Endothelial cell of umbilical vein (primary cell): ENCODE data around the gene ZNF628. TPM values are rescaled to one million over a fixed set of nuclear protein-coding genes. Genes with fewer than 3 reads are reported as not detected.

Source experiments
- BruUV-seq: library from RNA; stranded (reverse); fragments of 400-500 nt; replicated peaks from 2 replicates; lab custom pipeline; 2021; lab: Mats Ljungman, UMichigan
- CTCF ChIA-PET: fragments of 300-600, 350-600 bp; sonication (Branson Sonifier 250); formaldehyde crosslinking; loops from one replicate; lab custom pipeline; 2021; ENCODE audit warnings: antibody characterized with exemption, inconsistent platforms; lab: Charles Lee
- POLR2A ChIA-PET: fragments of 300-600, 350-600 bp; sonication (Branson Sonifier 250); formaldehyde crosslinking; loops from one replicate; lab custom pipeline; 2021; ENCODE audit warnings: antibody characterized with exemption, inconsistent platforms; lab: Charles Lee
- DNase-seq: peaks from one replicate; pipeline ENCODE4 v3.0.0-alpha.2; 2011; ENCODE audit warnings: low read depth, low spot score
- FAIRE-seq: peaks from 2 replicates; lab custom pipeline; 2011; peaks lifted over from hg19 to GRCh38; lab: Jason Lieb, UNC
- H2AFZ ChIP-seq: 2 replicates; pipeline ENCODE4 v1.6.0; 2012; ENCODE audit warnings: low read depth, low read length, control low read depth, inconsistent platforms
- H3K27ac ChIP-seq: 2 replicates; pipeline ENCODE4 v1.5.1; 2011; ENCODE audit warnings: low read depth, mild to moderate bottlenecking, control low read depth, low read length, moderate library complexity; ENCODE audit not compliant: insufficient read depth
- H3K27me3 ChIP-seq, 2 experiments: 2 replicates each; pipeline versions ENCODE4 v1.6.0 to v1.6.1; 2011; ENCODE audit warnings: low read length in 2 of 2, mixed read lengths in 1 of 2; ENCODE audit not compliant: control insufficient read depth in 2 of 2, insufficient read depth in 2 of 2
- H3K36me3 ChIP-seq, 2 experiments: 2 replicates in 1 of 2; 3 replicates in 1 of 2; pipeline ENCODE4 v1.5.1; 2011; ENCODE audit warnings: low read length in 2 of 2, mild to moderate bottlenecking in 1 of 2, moderate library complexity in 1 of 2; ENCODE audit not compliant: control insufficient read depth in 2 of 2, insufficient read depth in 2 of 2; ENCODE audit errors: extremely low read depth in 1 of 2
- H3K4me1 ChIP-seq: 3 replicates; pipeline ENCODE4 v1.5.1; 2011; ENCODE audit warnings: mild to moderate bottlenecking, low read length; ENCODE audit not compliant: control insufficient read depth, insufficient read depth; ENCODE audit errors: extremely low read depth
- H3K4me2 ChIP-seq: 2 replicates; pipeline ENCODE4 v1.6.1; 2011; ENCODE audit warnings: low read length, control low read depth, mixed read lengths; ENCODE audit not compliant: insufficient read depth
- H3K4me3 ChIP-seq, 3 experiments: fragments of 200-600 bp in 1 of 3; sonication (generic), shearing (Covaris generic) in 1 of 3; replicated peaks in 1 of 3; 2 replicates each; pipeline ENCODE4 v1.5.1; 2011 to 2016; ENCODE audit warnings: control low read depth in 3 of 3, low read length in 3 of 3, mild to moderate bottlenecking in 2 of 3, inconsistent platforms in 1 of 3, low read depth in 1 of 3, moderate library complexity in 1 of 3; ENCODE audit not compliant: insufficient read depth in 1 of 3
- H3K79me2 ChIP-seq: 2 replicates; pipeline ENCODE4 v1.6.0; 2012; ENCODE audit warnings: low read length, inconsistent platforms; ENCODE audit not compliant: control insufficient read depth, insufficient read depth
- H3K9ac ChIP-seq: replicated peaks from 2 replicates; pipeline ENCODE3; 2011; ENCODE audit warnings: low read length, control low read depth; ENCODE audit not compliant: insufficient read depth; ENCODE audit errors: extremely low read depth
- H3K9me1 ChIP-seq: replicated peaks from 3 replicates; pipeline ENCODE4 v1.6.0; 2011; ENCODE audit warnings: mild to moderate bottlenecking, low read length; ENCODE audit not compliant: control insufficient read depth, insufficient read depth; ENCODE audit errors: extremely low read depth
- H3K9me3 ChIP-seq: replicated peaks from 2 replicates; pipeline ENCODE4 v1.5.1; 2012; ENCODE audit warnings: low read length, inconsistent platforms; ENCODE audit not compliant: control insufficient read depth, insufficient read depth
- H4K20me1 ChIP-seq: replicated peaks from 2 replicates; pipeline ENCODE3; 2011; ENCODE audit warnings: mild to moderate bottlenecking, low read length; ENCODE audit not compliant: control insufficient read depth, insufficient read depth; ENCODE audit errors: extremely low read depth
- EZH2 ChIP-seq: IDR thresholded peaks from 2 replicates; pipeline ENCODE4 v1.6.1; 2012; ENCODE audit warnings: borderline replicate concordance, low read depth, mild to moderate bottlenecking, moderate library complexity, low read length, inconsistent platforms; ENCODE audit not compliant: severe bottlenecking
- GATA2 ChIP-seq: IDR thresholded peaks from 2 replicates; pipeline ENCODE4 v1.7.0; 2011; ENCODE audit warnings: low read depth, mild to moderate bottlenecking, moderate library complexity, mixed read lengths, low read length; ENCODE audit not compliant: insufficient read length, insufficient read depth
- MYC ChIP-seq: IDR thresholded peaks from one replicate; pipeline ENCODE4 v1.6.1; 2011; ENCODE audit warnings: mild to moderate bottlenecking, low read depth, low read length
- POLR2A ChIP-seq: IDR thresholded peaks from 2 replicates; pipeline ENCODE4 v1.6.1; 2012; ENCODE audit warnings: low read depth, mild to moderate bottlenecking, control low read depth, low read length
- POLR2AphosphoS5 ChIP-seq: IDR thresholded peaks from 2 replicates; pipeline ENCODE4 v1.6.1; 2012; ENCODE audit warnings: low read depth, mild to moderate bottlenecking, control low read depth, low read length, moderate library complexity; ENCODE audit not compliant: insufficient read depth
- dilution Hi-C: fragments of 300-500 bp; cut with MboI; formaldehyde crosslinking; loops from one replicate; pipeline ENCODE4 v1.15.0; 2019; ENCODE audit warnings: low sequenced_read_pairs; ENCODE audit not compliant: extremely low pct_ligation_motif_present
- intact Hi-C: fragments of 100-400 bp; cut with micrococcal nuclease; formaldehyde crosslinking; loops from one replicate; pipeline ENCODE4 v1.10.0; 2022
- polyA plus RNA-seq, 4 experiments: library from polyadenylated mRNA; depleted of rRNA in 3 of 4; stranded (reverse) in 3 of 4; unstranded in 1 of 4; fragments of >200 nt; gene quantifications; 2 replicates each; pipeline versions ENCODE4 v1.2.1 to v1.2.3, GENCODE V29; 2011 to 2012; ENCODE audit warnings: missing spikeins in 1 of 4
- total RNA-seq: library from RNA; stranded (reverse); gene quantifications from 2 replicates; pipeline ENCODE4 v1.2.3, GENCODE V29; 2021
- TF ChIP-seq, protein P1 (sequence below): IDR thresholded peaks from 2 replicates; pipeline ENCODE4 v1.6.1; 2011; ENCODE audit not compliant: insufficient read depth, insufficient read length
- TF ChIP-seq, protein P2 (sequence below), 2 donors: IDR thresholded peaks; 1 replicate in 1 of 2; 2 replicates in 1 of 2; pipeline ENCODE4 v1.5.1; 2011; ENCODE audit warnings: low read length in 2 of 2, mild to moderate bottlenecking in 2 of 2, moderate library complexity in 2 of 2, control low read depth in 1 of 2, inconsistent platforms in 1 of 2, low read depth in 1 of 2; ENCODE audit not compliant: insufficient read depth in 1 of 2; ENCODE audit errors: extremely low read depth in 1 of 2

ZNF628 gene
- total and polyA plus RNA-seq, 2 donors (not counting 3 experiments of a cell fraction or from before 2014, with no cell fraction given) = 2.0 to 10.4 TPM

DNA sequence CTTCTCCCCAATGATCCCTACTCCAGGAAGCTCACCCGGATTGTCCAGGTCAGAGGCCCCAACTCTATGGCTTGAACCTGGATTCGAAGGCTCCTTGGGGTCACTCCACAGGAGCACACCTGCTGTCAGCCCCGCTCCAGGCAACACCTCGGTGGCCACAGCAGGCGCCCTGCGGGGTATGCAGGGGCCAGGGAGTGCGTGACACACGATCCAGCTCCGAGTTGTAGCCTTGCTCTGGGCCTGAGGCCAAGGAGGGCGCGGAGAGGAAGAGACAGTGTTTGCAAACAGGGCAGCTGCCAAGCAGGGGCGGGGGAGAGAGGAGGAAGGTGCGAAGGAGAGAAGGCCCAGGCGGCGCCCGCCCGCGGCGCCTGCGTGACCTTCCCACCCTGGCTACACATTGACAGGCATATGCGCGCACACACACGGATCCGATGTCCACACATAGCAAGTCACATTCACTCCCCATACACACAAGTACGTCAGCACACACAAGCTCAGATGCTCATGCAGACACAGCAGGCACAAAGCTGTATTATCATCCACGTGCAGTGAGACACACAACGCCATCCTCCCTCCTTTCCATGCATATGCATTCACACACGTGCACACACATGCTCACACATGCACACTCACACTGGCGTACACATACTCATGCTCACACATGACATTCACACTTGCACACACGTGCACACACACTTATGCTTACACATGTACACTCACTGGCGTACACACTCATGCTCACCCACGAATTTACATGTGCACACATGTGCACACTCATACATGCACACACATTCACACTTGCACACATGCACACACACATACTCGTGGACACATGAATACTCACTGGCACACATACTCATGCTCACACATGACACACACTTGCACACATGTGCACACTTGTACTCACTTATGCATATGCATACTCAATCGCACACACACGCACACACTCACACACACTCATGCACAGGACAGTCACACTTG lies 50.1 kb downstream of the ZNF628 start:
- no peak overlapping the region for H3K9ac ChIP-seq
- FAIRE-seq (peak; percentile 63), DNase-seq (peak; percentile 59)
- no peaks in the 10 kb centered on the region for H3K9me3 ChIP-seq
- no peak overlapping the region for H2AFZ ChIP-seq
- H3K36me3 ChIP-seq = no peaks in the 10 kb centered on the region
- H3K4me3 ChIP-seq = no peak overlapping the region
- ChIA-PET POLR2A (interaction anchor here (0.6 kb wide), 1 partner anchor 39 kb away, joined by 4 read pairs; no protein-coding TSS in a partner anchor), CTCF (interaction anchor here (0.7 to 1.6 kb wide), 5 partner anchors 9 to 106 kb away, joined by 3 to 6 read pairs (median 4); partner anchors contain the start of genes FIZ1 and ZNF865)
- H3K9me1 ChIP-seq = no peaks in the 10 kb centered on the region
- no peak for TF ChIP-seq POLR2AphosphoS5
- TF ChIP-seq EZH2 = no peak
- TF ChIP-seq POLR2A = no peak
- TF ChIP-seq, protein P1, sequence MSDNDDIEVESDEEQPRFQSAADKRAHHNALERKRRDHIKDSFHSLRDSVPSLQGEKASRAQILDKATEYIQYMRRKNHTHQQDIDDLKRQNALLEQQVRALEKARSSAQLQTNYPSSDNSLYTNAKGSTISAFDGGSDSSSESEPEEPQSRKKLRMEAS = no peak
- no peak for TF ChIP-seq MYC
- TF ChIP-seq, protein P2, sequence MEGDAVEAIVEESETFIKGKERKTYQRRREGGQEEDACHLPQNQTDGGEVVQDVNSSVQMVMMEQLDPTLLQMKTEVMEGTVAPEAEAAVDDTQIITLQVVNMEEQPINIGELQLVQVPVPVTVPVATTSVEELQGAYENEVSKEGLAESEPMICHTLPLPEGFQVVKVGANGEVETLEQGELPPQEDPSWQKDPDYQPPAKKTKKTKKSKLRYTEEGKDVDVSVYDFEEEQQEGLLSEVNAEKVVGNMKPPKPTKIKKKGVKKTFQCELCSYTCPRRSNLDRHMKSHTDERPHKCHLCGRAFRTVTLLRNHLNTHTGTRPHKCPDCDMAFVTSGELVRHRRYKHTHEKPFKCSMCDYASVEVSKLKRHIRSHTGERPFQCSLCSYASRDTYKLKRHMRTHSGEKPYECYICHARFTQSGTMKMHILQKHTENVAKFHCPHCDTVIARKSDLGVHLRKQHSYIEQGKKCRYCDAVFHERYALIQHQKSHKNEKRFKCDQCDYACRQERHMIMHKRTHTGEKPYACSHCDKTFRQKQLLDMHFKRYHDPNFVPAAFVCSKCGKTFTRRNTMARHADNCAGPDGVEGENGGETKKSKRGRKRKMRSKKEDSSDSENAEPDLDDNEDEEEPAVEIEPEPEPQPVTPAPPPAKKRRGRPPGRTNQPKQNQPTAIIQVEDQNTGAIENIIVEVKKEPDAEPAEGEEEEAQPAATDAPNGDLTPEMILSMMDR (IDR thresholded peaks at IDR 0.05; ENCODE audit: extremely low read depth in 1 of 2, insufficient read depth in 1 of 2, low read depth in 1 of 2, low read length in 2 of 2) = no peak
- TF ChIP-seq GATA2 = no peak
- no peak overlapping the region for H3K27ac ChIP-seq
- no peaks in the 10 kb centered on the region for H3K27me3 ChIP-seq
- H3K4me2 ChIP-seq = no peak overlapping the region
- dilution Hi-C loops (no loop called here), intact Hi-C loops (no loop called here)
- H3K79me2 ChIP-seq = no peaks in the 10 kb centered on the region
- H3K4me1 ChIP-seq = no peaks in the 10 kb centered on the region
- no peaks in the 10 kb centered on the region for H4K20me1 ChIP-seq
- no TSS peak for BruUV-seq
